CD4-positive, alpha-beta T cell treated with Interleukin-2 at 100 ng/mL for 4 hours (primary cell): Measurements from ENCODE around the gene KIF1A.
"Not testable (repeated sequence)": the region's sequence is repeated elsewhere in the genome, so short reads cannot be mapped to it uniquely, and the experiment has no call there.

Experiments used
- DNase-seq: peaks from one replicate; pipeline ENCODE4 v3.0.0-alpha.2; 2020; ENCODE audit warnings: low spot score

KIF1A gene

DNA sequence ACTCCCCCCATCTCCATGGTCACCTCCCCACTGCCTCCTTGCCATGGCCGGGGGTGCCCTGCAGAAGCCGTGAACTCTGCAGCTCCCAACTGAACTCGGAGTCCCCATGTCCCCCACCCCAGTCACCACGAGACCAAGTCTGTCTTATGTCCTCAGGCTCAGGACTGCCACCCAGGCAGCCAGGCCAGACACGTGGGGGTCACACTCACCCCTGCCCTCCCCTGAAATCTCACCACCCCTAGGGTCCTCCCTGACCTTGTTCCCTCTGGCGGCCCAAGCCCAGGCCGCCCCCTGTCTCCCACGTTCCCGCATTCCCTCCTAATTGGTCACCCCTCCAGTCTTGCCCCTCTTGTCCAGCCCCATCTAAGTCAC is 117.4 kb downstream of the KIF1A start:
- DNase-seq, result no peak

GRCh38 chr2:240701736-240702639 is 118.0 kb downstream of the KIF1A start:
- DNase-seq, result no peak

GRCh38 chr2:240701091-240701735 is 118.8 kb downstream of the KIF1A start:
- DNase-seq, result no peak

DNA sequence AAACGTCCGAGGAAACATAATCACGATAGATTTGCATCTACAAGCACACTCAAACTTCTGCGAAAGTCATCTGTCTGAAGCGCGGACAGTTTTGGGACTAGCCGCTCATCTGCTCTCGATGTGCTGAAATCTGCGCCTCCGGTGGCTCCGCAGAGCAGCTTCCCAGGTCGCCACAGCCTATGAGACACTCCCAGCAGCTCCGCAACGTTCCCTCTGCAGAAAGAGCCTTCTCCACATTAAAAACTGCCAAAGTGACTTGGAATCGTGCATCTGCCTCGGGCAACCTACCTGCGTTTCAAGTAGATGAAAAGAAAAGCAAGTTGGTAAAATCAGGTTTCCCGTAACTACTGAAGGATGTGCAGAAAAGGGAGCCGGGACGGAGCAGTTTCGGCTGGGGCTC is 119.4 kb downstream of the KIF1A start:
- DNase-seq, result not testable (repeated sequence)

GRCh38 chr2:240699835-240700234 is 120.2 kb downstream of the KIF1A start:
- not testable (repeated sequence) for DNase-seq

GRCh38 chr2:240698852-240699561 is 121.0 kb downstream of the KIF1A start:
- not testable (repeated sequence) for DNase-seq

DNA sequence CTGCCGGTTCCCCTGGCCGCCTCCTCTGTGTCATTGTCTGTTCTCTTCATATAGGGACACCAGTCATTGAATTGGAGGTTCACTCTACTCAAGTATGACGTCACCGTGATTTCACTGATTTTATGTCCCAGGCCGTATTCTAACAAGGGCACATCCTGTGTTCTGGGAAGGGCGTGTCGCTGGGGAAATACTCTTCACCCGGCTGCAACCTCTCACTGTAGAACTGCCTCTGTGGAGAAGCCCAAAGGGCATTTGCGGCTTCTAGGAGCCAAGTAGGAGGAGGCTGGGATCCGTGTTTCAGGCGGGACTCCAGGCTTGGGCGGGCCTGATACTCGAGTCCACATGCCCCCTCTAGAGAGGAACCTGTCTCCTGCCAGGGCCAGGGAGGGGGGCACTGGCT is 123.5 kb downstream of the KIF1A start:
- DNase-seq, result not testable (repeated sequence)

DNA sequence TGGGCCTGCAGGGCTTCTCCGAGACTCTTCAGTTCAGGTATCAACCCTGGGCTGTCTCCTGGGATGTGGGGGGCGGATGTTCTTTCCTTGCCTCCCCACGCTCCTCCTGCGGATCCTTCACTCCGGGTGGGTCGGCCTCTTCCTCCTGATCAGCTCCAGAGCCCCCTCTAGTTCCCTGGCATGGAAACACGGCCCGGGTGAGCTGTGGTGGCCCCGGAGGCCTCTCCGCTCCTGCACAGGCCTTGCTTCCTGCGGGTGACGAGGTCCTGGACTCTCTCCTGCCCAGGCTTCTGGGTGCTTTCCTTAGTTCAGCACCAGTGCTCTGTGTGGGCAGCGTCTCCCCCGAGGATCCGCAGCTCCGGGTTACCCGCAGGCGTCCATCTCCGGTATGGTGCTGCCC is 124.4 kb downstream of the KIF1A start:
- DNase-seq, result not testable (repeated sequence)

DNA sequence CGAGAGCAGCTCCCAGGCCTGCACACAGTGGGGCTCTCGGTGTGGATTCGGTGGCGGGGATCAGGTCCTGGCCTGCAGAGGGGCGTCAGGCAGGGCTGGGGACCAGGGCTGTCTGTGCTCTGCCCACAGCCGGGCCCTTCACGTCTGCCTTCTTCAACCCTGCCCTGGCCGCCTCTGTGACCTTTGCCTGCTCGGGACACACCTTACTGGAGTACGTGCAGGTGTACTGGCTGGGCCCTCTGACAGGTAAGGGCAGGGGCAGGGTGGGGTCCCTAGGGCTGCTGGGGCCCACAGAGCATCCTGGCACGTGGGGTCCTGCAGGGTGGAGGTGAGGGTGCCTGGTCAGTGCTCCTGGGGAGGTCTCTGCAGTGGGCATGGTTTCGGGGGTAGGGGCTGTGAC is 125.7 kb downstream of the KIF1A start:
- not testable (repeated sequence) for DNase-seq

- DNase-seq, result not testable (repeated sequence)
These were observed 127.1 kb downstream of the KIF1A start for GRCh38 chr2:240692583-240693561.

- not testable (repeated sequence) for DNase-seq
These were observed 128.2 kb downstream of the KIF1A start, which contains the start of gene AQP12A for GRCh38 chr2:240691631-240692420. Gene AQP12A, plus strand, starts transcription at chr2:240691866. Its CDS starts 48 bp downstream, at chr2:240691914.

- not testable (repeated sequence) for DNase-seq
These were observed 129.0 kb downstream of the KIF1A start for GRCh38 chr2:240691075-240691427.

DNA sequence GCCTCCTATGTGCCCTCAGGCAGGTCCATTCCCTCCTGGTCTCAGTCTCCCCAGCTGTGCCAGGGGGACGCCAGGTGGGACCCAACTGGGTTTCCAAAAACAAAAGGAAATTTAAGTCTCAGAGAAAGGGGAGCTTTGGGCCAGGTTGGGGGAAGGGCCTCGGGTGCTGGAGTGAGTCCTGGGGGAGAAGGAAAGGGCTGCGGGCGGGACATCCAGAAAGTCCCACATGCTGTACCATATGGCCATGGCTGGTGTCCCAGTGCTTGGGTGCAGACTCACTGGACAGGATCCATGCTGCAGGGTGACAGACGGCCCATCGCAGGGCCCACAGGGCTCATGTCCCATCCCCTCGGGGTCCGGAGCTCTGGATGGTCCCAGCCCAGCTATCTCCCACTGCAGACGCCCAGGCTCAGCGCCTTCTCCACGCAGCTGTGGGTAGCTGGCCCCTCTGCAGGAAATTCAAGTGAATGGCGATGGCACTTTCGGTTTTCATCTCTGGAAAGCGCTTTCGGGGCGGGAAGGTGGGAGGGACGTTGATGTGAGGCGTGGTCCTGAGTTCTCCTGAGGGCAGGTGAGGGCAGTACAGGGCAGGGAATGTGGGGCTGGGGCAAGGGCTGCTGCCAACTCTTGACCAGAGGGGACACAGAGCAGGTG is 129.5 kb downstream of the KIF1A start:
- DNase-seq, result not testable (repeated sequence)

DNA sequence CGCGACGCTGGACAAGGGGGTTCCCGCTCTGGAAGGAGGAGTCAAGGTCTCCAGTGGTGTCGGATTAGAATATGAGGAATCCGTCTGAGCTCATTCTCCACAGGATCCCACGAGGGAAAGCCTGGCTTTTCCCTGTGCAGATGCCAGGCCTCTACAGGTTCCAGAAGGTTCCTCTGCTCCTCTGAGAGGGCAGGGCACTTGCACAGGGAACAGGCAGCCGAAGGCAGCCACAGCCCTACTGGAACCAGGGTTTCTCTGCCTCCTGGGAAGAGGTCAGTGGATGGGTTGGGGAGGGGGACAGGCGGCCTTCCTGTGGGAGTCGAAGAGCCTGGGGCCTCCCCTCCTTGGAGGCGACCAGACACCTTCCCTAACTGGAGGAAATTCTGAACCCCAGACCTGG is 130.0 kb downstream of the KIF1A start:
- DNase-seq, result no peak

GRCh38 chr2:240688553-240688919 is 131.5 kb downstream of the KIF1A start:
- DNase-seq, result no peak

DNA sequence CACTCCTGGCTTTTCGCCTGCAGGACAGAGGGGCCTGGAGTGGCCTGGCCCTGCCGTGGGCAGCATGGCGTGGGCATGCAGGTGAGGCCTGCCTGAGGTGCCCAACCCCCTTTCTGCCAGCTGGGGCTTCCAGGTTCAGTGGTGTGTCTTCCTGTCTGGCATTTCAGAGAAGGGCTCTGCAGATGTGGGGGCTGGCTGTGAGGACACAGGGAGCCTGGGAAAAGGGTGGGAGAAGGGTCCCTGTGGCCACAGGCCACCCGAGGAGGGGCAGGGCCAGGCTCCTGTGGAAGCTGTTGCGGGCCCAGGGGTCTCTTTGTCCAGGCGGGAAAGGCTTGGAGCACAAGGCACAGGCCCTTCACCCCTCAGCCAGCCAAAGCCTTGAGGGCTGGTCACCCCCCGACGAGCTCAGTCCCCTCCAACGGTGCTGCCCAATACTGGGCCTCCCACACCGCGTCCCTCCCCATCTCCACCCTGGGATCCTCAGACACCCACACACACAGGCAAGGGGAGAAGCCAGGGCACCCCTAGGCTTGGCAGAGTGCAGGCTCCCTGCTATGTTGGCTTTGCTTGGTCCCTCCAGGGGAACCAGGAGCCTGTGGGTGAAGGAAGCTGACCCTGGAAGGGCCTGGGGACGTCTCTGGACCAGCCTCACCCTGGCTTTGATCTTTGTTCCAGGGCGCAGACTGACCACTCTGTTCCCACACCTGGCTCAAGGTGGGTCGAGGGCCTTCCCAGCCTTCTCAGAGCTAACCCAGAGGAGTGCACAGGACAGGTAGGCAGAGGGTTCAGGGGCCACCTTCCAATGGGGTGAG is 132.1 kb downstream of the KIF1A start:
- DNase-seq, result no peak

- no peak for DNase-seq
These were observed 132.8 kb downstream of the KIF1A start for GRCh38 chr2:240687045-240687740.

DNA sequence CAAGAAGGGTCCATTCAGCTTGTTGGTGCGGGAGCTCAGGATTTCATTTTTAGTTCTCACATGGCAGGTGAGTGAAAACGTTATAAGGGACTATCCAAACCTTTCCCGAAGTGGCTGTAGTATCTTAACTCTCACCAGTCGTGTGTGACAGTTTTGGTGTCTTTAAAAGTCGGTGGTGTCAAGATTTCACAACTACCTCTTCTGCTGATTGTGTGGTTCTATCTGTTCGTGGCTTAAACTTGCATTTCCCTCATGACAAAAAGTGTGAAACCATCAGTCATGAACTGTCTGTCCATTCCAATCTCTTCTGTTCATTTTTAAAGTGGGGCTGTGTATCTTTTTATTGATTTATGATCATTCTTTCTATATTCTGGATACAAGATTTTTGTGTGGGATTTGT is 133.6 kb downstream of the KIF1A start:
- no peak for DNase-seq
